H9 (cell line): ENCODE measurements around the gene CD79A. TPM values are rescaled to one million over a fixed set of nuclear protein-coding genes. Genes with fewer than 3 reads are reported as not detected.

Experiments
- DNase-seq: peaks from one replicate; pipeline ENCODE4 v3.0.0-alpha.2; 2017
- H2AFZ ChIP-seq: one replicate; pipeline ENCODE4 v1.6.1; 2013; ENCODE audit warnings: mild to moderate bottlenecking, low read length, control low read depth, moderate library complexity
- H2AK5ac ChIP-seq: 2 replicates; pipeline ENCODE4 v1.6.1; 2013; ENCODE audit warnings: low read length, control low read depth, mixed read lengths; ENCODE audit not compliant: insufficient read length
- H2BK120ac ChIP-seq: one replicate; pipeline ENCODE4 v1.6.1; 2013; ENCODE audit warnings: low read depth, mild to moderate bottlenecking, low read length, control low read depth, inconsistent platforms; ENCODE audit not compliant: poor library complexity, severe bottlenecking
- H2BK12ac ChIP-seq: 2 replicates; pipeline ENCODE4 v1.6.1; 2013; ENCODE audit warnings: low read length, control low read depth, mixed read lengths, low read depth; ENCODE audit not compliant: insufficient read length
- H2BK15ac ChIP-seq: 2 replicates; pipeline ENCODE4 v1.6.1; 2013; ENCODE audit warnings: low read depth, low read length, control low read depth
- H2BK20ac ChIP-seq: one replicate; pipeline ENCODE4 v1.6.1; 2013; ENCODE audit warnings: low read depth, mild to moderate bottlenecking, low read length, control low read depth, inconsistent platforms; ENCODE audit not compliant: poor library complexity, severe bottlenecking
- H2BK5ac ChIP-seq: 2 replicates; pipeline ENCODE4 v1.6.1; 2013; ENCODE audit warnings: low read length, control low read depth, mixed read lengths; ENCODE audit not compliant: insufficient read length
- H3K14ac ChIP-seq: 2 replicates; pipeline ENCODE4 v1.6.1; 2013; ENCODE audit warnings: low read length, control low read depth; ENCODE audit not compliant: insufficient read depth
- H3K18ac ChIP-seq: 2 replicates; pipeline ENCODE4 v1.6.1; 2013; ENCODE audit warnings: low read depth, mild to moderate bottlenecking, mixed read lengths, low read length, control low read depth; ENCODE audit not compliant: insufficient read length
- H3K23ac ChIP-seq: 2 replicates; pipeline ENCODE4 v1.6.1; 2013; ENCODE audit warnings: low read length, control low read depth, mixed read lengths, low read depth; ENCODE audit not compliant: insufficient read length
- H3K23me2 ChIP-seq: 2 replicates; pipeline ENCODE4 v1.6.1; 2013; ENCODE audit warnings: low read depth, mild to moderate bottlenecking, mixed read lengths, low read length, control low read depth; ENCODE audit not compliant: insufficient read length, poor library complexity, severe bottlenecking
- H3K27ac ChIP-seq: 2 replicates; pipeline ENCODE4 v1.5.1; 2013; ENCODE audit warnings: low read length, control low read depth, mixed read lengths, low read depth; ENCODE audit not compliant: insufficient read length
- H3K27me3 ChIP-seq: 2 replicates; pipeline ENCODE4 v1.6.1; 2013; ENCODE audit warnings: low read length, control low read depth, inconsistent platforms; ENCODE audit not compliant: insufficient read depth
- H3K4ac ChIP-seq: 2 replicates; pipeline ENCODE4 v1.6.1; 2013; ENCODE audit warnings: low read depth, mild to moderate bottlenecking, control low read depth, inconsistent platforms, low read length, moderate library complexity
- H3K4me1 ChIP-seq: 2 replicates; pipeline ENCODE4 v1.6.1; 2013; ENCODE audit warnings: low read length, control low read depth, inconsistent platforms; ENCODE audit not compliant: insufficient read depth
- H3K4me2 ChIP-seq: 2 replicates; pipeline ENCODE4 v1.6.1; 2013; ENCODE audit warnings: low read length, control low read depth, mixed read lengths; ENCODE audit not compliant: insufficient read length, insufficient read depth
- H3K56ac ChIP-seq: 2 replicates; pipeline ENCODE4 v1.6.1; 2013; ENCODE audit warnings: low read depth, mild to moderate bottlenecking, mixed read lengths, low read length, control low read depth; ENCODE audit not compliant: insufficient read length
- H3K79me1 ChIP-seq: 2 replicates; pipeline ENCODE4 v1.6.1; 2013; ENCODE audit warnings: low read depth, mild to moderate bottlenecking, moderate library complexity, low read length, control low read depth, inconsistent platforms; ENCODE audit not compliant: insufficient read depth, poor library complexity, severe bottlenecking
- H3K79me2 ChIP-seq: 2 replicates; pipeline ENCODE4 v1.6.1; 2013; ENCODE audit warnings: low read length, control low read depth, inconsistent platforms; ENCODE audit not compliant: insufficient read depth
- H3K9ac ChIP-seq: 2 replicates; pipeline ENCODE4 v1.6.1; 2013; ENCODE audit warnings: low read length, control low read depth, mixed read lengths; ENCODE audit not compliant: insufficient read length; ENCODE audit errors: extremely low read depth
- H3K9me3 ChIP-seq: one replicate; pipeline ENCODE4 v1.6.1; 2013; ENCODE audit warnings: low read depth, low read length, inconsistent platforms; ENCODE audit not compliant: control insufficient read depth
- H3T11ph ChIP-seq: one replicate; pipeline ENCODE4 v1.6.1; 2013; ENCODE audit warnings: mild to moderate bottlenecking, low read length, control low read depth, inconsistent platforms
- H4K20me1 ChIP-seq: one replicate; pipeline ENCODE4 v1.6.1; 2013; ENCODE audit not compliant: control insufficient read depth, insufficient read length, insufficient read depth
- H4K5ac ChIP-seq: 2 replicates; pipeline ENCODE4 v1.6.1; 2013; ENCODE audit warnings: low read depth, mild to moderate bottlenecking, mixed read lengths, low read length, control low read depth; ENCODE audit not compliant: insufficient read length
- H4K8ac ChIP-seq: replicated peaks from 2 replicates; pipeline ENCODE4 v1.6.1; 2013; ENCODE audit warnings: low read length, control low read depth, mixed read lengths, low read depth; ENCODE audit not compliant: insufficient read length
- H4K91ac ChIP-seq: 2 replicates; pipeline ENCODE4 v1.6.1; 2013; ENCODE audit warnings: low read depth, mild to moderate bottlenecking, moderate library complexity, mixed read lengths, low read length, control low read depth; ENCODE audit not compliant: insufficient read length
- H3K27ac Mint-ChIP-seq, 3 experiments: 2 replicates in 2 of 3; 3 replicates in 1 of 3; pipeline ENCODE4 v1.8.0; 2020 to 2021; ENCODE audit warnings: mixed read lengths in 3 of 3, mild to moderate bottlenecking in 1 of 3, moderate library complexity in 1 of 3
- H3K27me3 Mint-ChIP-seq: 2 replicates; pipeline ENCODE4 v1.8.0; 2021; ENCODE audit warnings: low read depth, mild to moderate bottlenecking, moderate library complexity, mixed read lengths
- H3K36me3 Mint-ChIP-seq, 3 experiments: 2 replicates in 2 of 3; 3 replicates in 1 of 3; pipeline ENCODE4 v1.8.0; 2020 to 2021; ENCODE audit warnings: low read depth in 3 of 3, mixed read lengths in 3 of 3; ENCODE audit not compliant: insufficient read depth in 1 of 3
- H3K4me1 Mint-ChIP-seq, 2 experiments: 2 replicates each; pipeline ENCODE4 v1.8.0; 2020; ENCODE audit warnings: mixed read lengths in 2 of 2
- H3K4me3 Mint-ChIP-seq, 2 experiments: 2 replicates in 1 of 2; 3 replicates in 1 of 2; pipeline ENCODE4 v1.8.0; 2020 to 2021; ENCODE audit warnings: mild to moderate bottlenecking in 2 of 2, mixed read lengths in 2 of 2, moderate library complexity in 1 of 2
- H3K9me3 Mint-ChIP-seq, 2 experiments: 2 replicates in 1 of 2; 3 replicates in 1 of 2; pipeline ENCODE4 v1.8.0; 2020; ENCODE audit warnings: mild to moderate bottlenecking in 2 of 2, mixed read lengths in 2 of 2, moderate library complexity in 1 of 2
- CTCF ChIP-seq: fragments of 200-600 bp; sonication (generic); conservative IDR thresholded peaks from 3 replicates; pipeline ENCODE4 v1.8.0; 2021; ENCODE audit warnings: antibody characterized with exemption, mild to moderate bottlenecking
- WGBS: extraction: QIAGEN DNeasy Blood & Tissue Kit; methylation state at CpG from one replicate; pipeline ENCODE4 v1.1.7; 2013; ENCODE audit warnings: missing lambda C conversion rate, low lambda C conversion rate, mixed read lengths; ENCODE audit not compliant: insufficient read length; ENCODE audit errors: extremely low coverage; 5-methylcytosine and 5-hydroxymethylcytosine counted together
- total RNA-seq: library from RNA; stranded (reverse); gene quantifications from 2 replicates; pipeline ENCODE4 v1.2.1, GENCODE V29; 2021

Gene CD79A
- total RNA-seq, 1 experiment from 2014 or later: 0.22 TPM

DNA sequence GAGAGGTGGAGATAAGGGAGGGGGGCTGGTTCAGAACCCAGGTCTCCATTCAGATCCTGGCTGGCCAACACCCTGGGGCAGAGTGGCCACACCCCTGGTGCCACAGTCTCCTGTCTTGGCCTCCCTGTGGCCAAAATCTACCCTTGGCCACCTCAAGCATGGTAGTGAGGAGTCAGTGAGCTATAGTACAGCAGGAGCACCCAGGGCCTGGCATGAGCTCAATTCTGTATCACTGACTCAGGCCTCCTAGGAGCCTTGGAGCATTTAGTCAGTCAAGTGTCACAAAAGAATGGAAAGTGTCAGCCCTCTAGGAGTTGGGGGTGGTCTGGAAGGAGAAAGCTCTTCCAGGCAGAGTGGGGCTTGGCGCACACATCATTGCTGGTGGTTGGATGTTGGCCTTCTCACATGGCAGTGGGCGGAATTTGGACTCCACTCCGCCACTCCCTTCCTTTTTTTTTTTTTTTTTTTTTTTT, 6.6 kb upstream of the CD79A start:
- no peak overlapping the region for H4K8ac ChIP-seq
- H2BK20ac ChIP-seq: no peak overlapping the region
- no CpG with 5 or more reads among the region's 3 CpGs for WGBS
- no peak overlapping the region for H2BK15ac ChIP-seq
- no peaks in the 10 kb centered on the region for H3K4me1 ChIP-seq
- H3K9me3 ChIP-seq: no peaks in the 10 kb centered on the region
- no peak overlapping the region for H2AFZ ChIP-seq
- H2AK5ac ChIP-seq: no peak overlapping the region
- DNase-seq: no peak
- Mint-ChIP-seq H3K27ac (peak overlapping the region in 2 of 3 experiments; percentile 73 to 81; a peak in 3 of 7 replicates), H3K36me3 (peaks cover 32 to 65% (median 53%) of the 10 kb centered on the region in 3 experiments), H3K4me3 (no peak overlapping the region), H3K4me1 (peaks cover 6 to 13% of the 10 kb centered on the region in 2 experiments; a peak in 3 of 4 replicates), H3K9me3 (no peaks in the 10 kb centered on the region), H3K27me3 (peaks cover 8% of the 10 kb centered on the region)
- no peak overlapping the region for H4K91ac ChIP-seq
- H3K4ac ChIP-seq: no peak overlapping the region
- H3K23me2 ChIP-seq: no peaks in the 10 kb centered on the region
- H2BK12ac ChIP-seq: no peak overlapping the region
- no peak overlapping the region for H3T11ph ChIP-seq
- H3K18ac ChIP-seq: no peak overlapping the region
- H3K79me1 ChIP-seq: peaks cover 5% of the 10 kb centered on the region
- no peak overlapping the region for H3K27ac ChIP-seq
- H3K27me3 ChIP-seq: no peaks in the 10 kb centered on the region
- H3K9ac ChIP-seq: no peak overlapping the region
- no peak overlapping the region for H2BK5ac ChIP-seq
- H3K14ac ChIP-seq: no peak overlapping the region
- H3K79me2 ChIP-seq: no peaks in the 10 kb centered on the region; the same call in 1 of the 2 replicates
- no peak overlapping the region for H3K56ac ChIP-seq
- no peak overlapping the region for H4K5ac ChIP-seq
- H4K20me1 ChIP-seq: no peaks in the 10 kb centered on the region
- no peak overlapping the region for H3K23ac ChIP-seq
- no peak overlapping the region for H2BK120ac ChIP-seq
- no peak for TF ChIP-seq CTCF
- H3K4me2 ChIP-seq: no peak overlapping the region
